AG10803 (cell line): ENCODE data around the gene TMEM147.

ENCODE experiments used
- DNase-seq: peaks from one replicate; pipeline ENCODE4 v3.0.0; 2010; ENCODE audit warnings: low read depth
- H3K4me3 ChIP-seq: 2 replicates; pipeline ENCODE4 v1.5.1; 2011; ENCODE audit warnings: mild to moderate bottlenecking, low read length, control low read depth
- CTCF ChIP-seq: conservative IDR thresholded peaks from 2 replicates; pipeline ENCODE4 v1.5.1; 2011; ENCODE audit warnings: mild to moderate bottlenecking, low read length, control low read depth, inconsistent platforms

Gene TMEM147

GRCh38 chr19:35559281-35559659 lies 13.8 kb downstream of the TMEM147 start:
- TF ChIP-seq CTCF: no peak
- H3K4me3 ChIP-seq: no peak overlapping the region
- no peak for DNase-seq

GRCh38 chr19:35559781-35560180 lies 14.4 kb downstream of the TMEM147 start:
- H3K4me3 ChIP-seq: no peak overlapping the region
- no peak for TF ChIP-seq CTCF
- DNase-seq: no peak

- no peak for TF ChIP-seq CTCF
These were observed 14.8 kb downstream of the TMEM147 start for GRCh38 chr19:35560271-35560670.

GRCh38 chr19:35560677-35561076 lies 15.3 kb downstream of the TMEM147 start:
- no peak for TF ChIP-seq CTCF
- no peak overlapping the region for H3K4me3 ChIP-seq
- no peak for DNase-seq

More at GRCh38 chr19:35560271-35560670, 14.8 kb downstream of the TMEM147 start:
- DNase-seq: no peak
- H3K4me3 ChIP-seq: no peak overlapping the region

GRCh38 chr19:35561436-35561835 lies 16.0 kb downstream of the TMEM147 start:
- no peak for TF ChIP-seq CTCF
- DNase-seq: no peak

GRCh38 chr19:35562336-35562735 lies 16.9 kb downstream of the TMEM147 start:
- no peak overlapping the region for H3K4me3 ChIP-seq
- DNase-seq: no peak
- TF ChIP-seq CTCF: no peak

More at GRCh38 chr19:35561436-35561835, 16.0 kb downstream of the TMEM147 start:
- no peak overlapping the region for H3K4me3 ChIP-seq

GRCh38 chr19:35562776-35563175 lies 17.4 kb downstream of the TMEM147 start:
- no peak for TF ChIP-seq CTCF
- no peak overlapping the region for H3K4me3 ChIP-seq
- DNase-seq: no peak
